ENCODE data around the gene GPC3. TPM values are rescaled to one million over a fixed set of nuclear protein-coding genes. Genes with fewer than 3 reads are reported as not detected.

The GPC3 gene
- total and polyA plus RNA-seq, 8 donors, result 0.46 to 137 (median 4.4) TPM

- Histone ChIP-seq H3K27me3 (peaks cover 0 to 9% (median 0%) of the 10 kb centered on the region in 3 donors), H3K27ac (no peak overlapping the region), H3K9me3 (no peaks in the 10 kb centered on the region), H3K4me3 (no peak overlapping the region), H3K36me3 (no peaks in the 10 kb centered on the region), H3K4me1 (no peaks in the 10 kb centered on the region)
- 43 to 64% (median 56%) methylated on average over 3 of the region's 3 CpGs for WGBS, 5 donors
- no peak for TF ChIP-seq EP300 (IDR thresholded peaks at IDR 0.05)
- TF ChIP-seq POLR2AphosphoS5 (IDR thresholded peaks at IDR 0.05), result no peak
- TF ChIP-seq CTCF (IDR thresholded peaks at IDR 0.05), result no peak
- TF ChIP-seq POLR2A (IDR thresholded peaks at IDR 0.05), result no peak
- DNase-seq, result no peak
- intact Hi-C loops (cut with DNase I; ENCODE audit: low total_unique reads), result no loop called here
These were observed 287.7 kb downstream of the GPC3 start for GRCh38 chrX:133697656-133698055.

- intact Hi-C loops (cut with DNase I; ENCODE audit: low total_unique reads), result no loop called here
- peaks cover 0 to 7% (median 0%) of the 10 kb centered on the region in 3 donors for H3K27me3 ChIP-seq
These were observed 295.3 kb downstream of the GPC3 start for GRCh38 chrX:133689997-133690599.

GRCh38 chrX:133685822-133686221, 299.6 kb downstream of the GPC3 start:
- intact Hi-C loops (cut with DNase I; ENCODE audit: low total_unique reads), result no loop called here
- H3K9me3 ChIP-seq, result no peaks in the 10 kb centered on the region
- H3K4me1 ChIP-seq, result no peaks in the 10 kb centered on the region
- H3K27me3 ChIP-seq, result no peaks in the 10 kb centered on the region
- 29 to 44% (median 37%) methylated on average over 3 of the region's 3 CpGs for WGBS, 5 donors
- no peaks in the 10 kb centered on the region for H3K36me3 ChIP-seq
- DNase-seq, result no peak
- H3K4me3 ChIP-seq, result no peak overlapping the region
- TF ChIP-seq POLR2A (IDR thresholded peaks at IDR 0.05), result no peak
- TF ChIP-seq CTCF (IDR thresholded peaks at IDR 0.05), result no peak
- TF ChIP-seq POLR2AphosphoS5 (IDR thresholded peaks at IDR 0.05), result no peak
- no peak for TF ChIP-seq EP300 (IDR thresholded peaks at IDR 0.05)
- H3K27ac ChIP-seq, result no peak overlapping the region

More at GRCh38 chrX:133689997-133690599, 295.3 kb downstream of the GPC3 start:
- no peaks in the 10 kb centered on the region for H3K36me3 ChIP-seq
- DNase-seq, result no peak
- TF ChIP-seq POLR2A (IDR thresholded peaks at IDR 0.05) (no peak), POLR2AphosphoS5 (IDR thresholded peaks at IDR 0.05) (no peak), CTCF (IDR thresholded peaks at IDR 0.05) (no peak), EP300 (IDR thresholded peaks at IDR 0.05) (no peak)
- no peak overlapping the region for H3K4me3 ChIP-seq
- no peaks in the 10 kb centered on the region for H3K9me3 ChIP-seq
- no peaks in the 10 kb centered on the region for H3K4me1 ChIP-seq
- no peak overlapping the region for H3K27ac ChIP-seq
- WGBS, 5 donors, result 81 to 100% (median 91%) methylated on average over 1 of the region's 1 CpG

GRCh38 chrX:133681897-133682296, 303.5 kb downstream of the GPC3 start:
- H3K27me3 ChIP-seq, result peaks cover 0 to 4% (median 0%) of the 10 kb centered on the region in 3 donors

More at GRCh38 chrX:133681897-133682296, 303.5 kb downstream of the GPC3 start:
- Histone ChIP-seq H3K9me3 (no peaks in the 10 kb centered on the region), H3K36me3 (no peaks in the 10 kb centered on the region), H3K4me1 (no peaks in the 10 kb centered on the region), H3K27ac (no peak overlapping the region), H3K4me3 (no peak overlapping the region)
- TF ChIP-seq CTCF (IDR thresholded peaks at IDR 0.05) (no peak), POLR2A (IDR thresholded peaks at IDR 0.05) (no peak), EP300 (IDR thresholded peaks at IDR 0.05) (no peak), POLR2AphosphoS5 (IDR thresholded peaks at IDR 0.05) (no peak)
- DNase-seq, result no peak
- intact Hi-C loops (cut with DNase I; ENCODE audit: low total_unique reads), result no loop called here
- WGBS, 5 donors, result 56 to 74% (median 69%) methylated on average over 6 of the region's 6 CpGs

Measured in stomach (tissue), 9 donors.